ENCODE data around the gene SYCP2. TPM values are rescaled to one million over a fixed set of nuclear protein-coding genes. Genes with fewer than 3 reads are reported as not detected.

Gene SYCP2
- total RNA-seq, 2 donors from 2014 or later: 1.4 to 4.4 TPM

DNA sequence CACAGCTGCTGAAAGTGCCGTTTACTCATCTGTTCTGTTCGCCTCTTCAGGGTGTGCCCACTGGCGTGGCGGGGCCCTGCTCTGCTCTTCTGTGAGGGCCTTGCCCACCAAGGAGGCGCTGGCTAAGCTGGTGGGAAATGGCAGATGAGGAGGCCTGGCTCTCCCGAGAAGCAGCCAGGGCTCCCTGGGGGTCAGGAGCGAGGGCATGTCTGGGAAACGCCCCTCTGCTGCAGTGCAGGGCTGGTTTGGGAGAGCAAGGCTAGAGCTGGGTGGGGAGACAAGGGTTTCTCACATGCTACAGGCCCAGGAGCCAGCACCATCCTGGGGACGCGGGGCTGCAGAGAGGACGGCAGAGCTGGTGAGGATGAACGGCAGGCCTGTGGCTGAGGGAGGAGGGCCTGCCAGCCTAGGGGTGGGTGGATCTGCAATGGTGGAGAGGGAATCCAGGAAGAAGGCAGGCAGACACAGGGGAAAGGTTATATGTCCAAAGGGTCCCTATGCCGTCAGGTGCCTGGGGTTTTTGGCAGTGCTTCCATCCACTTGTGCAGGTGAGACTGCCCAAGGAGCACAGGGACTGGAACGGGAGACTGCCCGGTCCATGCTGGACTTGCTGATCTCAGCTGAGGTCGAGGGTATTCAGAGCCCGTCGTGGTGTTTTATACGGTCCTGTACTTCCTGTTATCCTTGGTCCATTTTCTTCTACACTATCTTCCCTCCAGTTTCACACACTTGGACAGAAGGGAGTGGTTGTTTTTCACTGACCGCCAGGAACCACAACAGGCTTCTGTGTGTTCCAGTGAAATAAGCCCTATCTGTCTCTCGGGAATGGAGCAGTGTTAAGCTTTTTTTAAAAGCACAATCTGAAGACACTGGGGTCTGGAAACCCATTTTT, 119.2 kb downstream of the SYCP2 start:
- Mint-ChIP-seq H3K36me3 (no peaks in the 10 kb centered on the region), H3K27me3 (peaks cover 0 to 6% of the 10 kb centered on the region in 2 donors), H3K4me1 (ENCODE audit: low read depth in 2 of 2) (no peaks in the 10 kb centered on the region), H3K27ac (no peak overlapping the region), H3K9me3 (no peaks in the 10 kb centered on the region), H3K4me3 (no peak overlapping the region)
- no peak for ATAC-seq
- DNase-seq (ENCODE audit: low spot score): no peak

Other genes starting within 250 kb of the SYCP2 start
- 10 to 100 TPM; 10.2 to 16.4 TPM for gene PPP1R3D, start 6.7 kb upstream of the SYCP2 start, total RNA-seq
- gene FAM217B, start 6.8 kb upstream of the SYCP2 start, total RNA-seq: 10 to 100 TPM; 27.7 to 31.7 TPM
- 1 to 10 TPM; 1.8 TPM for gene CDH26, start 24.8 kb upstream of the SYCP2 start, total RNA-seq